Measurements from ENCODE around the gene SLC2A4.
"Not testable (repeated sequence)": the region's sequence is repeated elsewhere in the genome, so short reads cannot be mapped to it uniquely, and the experiment has no call there.

The SLC2A4 gene

DNA sequence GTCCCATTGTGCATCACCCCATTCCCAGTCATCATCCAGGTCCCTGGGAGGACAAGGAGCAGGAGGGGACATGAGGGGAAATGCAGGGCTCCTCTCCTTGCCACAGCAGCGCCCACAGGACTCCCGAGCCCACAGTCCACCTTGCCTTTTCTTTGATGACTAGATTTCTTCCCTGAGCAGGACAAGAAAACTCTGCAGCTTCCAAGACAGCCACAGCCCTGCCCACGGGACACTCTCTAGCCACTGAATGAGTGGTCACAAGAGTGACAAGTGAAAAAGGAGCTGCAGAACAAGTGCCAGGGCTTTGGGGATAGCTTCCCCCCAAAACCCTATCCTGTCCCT is 42.9 kb downstream of the SLC2A4 start:
- peaks cover 64% of the 10 kb centered on the region for H3K36me3 ChIP-seq (replicated peaks)
- H3K4me3 ChIP-seq, result no peak overlapping the region
- H3K4me1 ChIP-seq, result peaks cover 6% of the 10 kb centered on the region; the same call in 1 of the 2 replicates
- DNase-seq (ENCODE audit: low spot score in 2 of 2), result no peak
- H3K27me3 ChIP-seq (ENCODE audit: low read depth), result no peaks in the 10 kb centered on the region
- in situ Hi-C loops (cut with MboI; ENCODE audit: low sequenced_read_pairs), result no loop called here
- no peaks in the 10 kb centered on the region for H3K9me3 ChIP-seq

DNA sequence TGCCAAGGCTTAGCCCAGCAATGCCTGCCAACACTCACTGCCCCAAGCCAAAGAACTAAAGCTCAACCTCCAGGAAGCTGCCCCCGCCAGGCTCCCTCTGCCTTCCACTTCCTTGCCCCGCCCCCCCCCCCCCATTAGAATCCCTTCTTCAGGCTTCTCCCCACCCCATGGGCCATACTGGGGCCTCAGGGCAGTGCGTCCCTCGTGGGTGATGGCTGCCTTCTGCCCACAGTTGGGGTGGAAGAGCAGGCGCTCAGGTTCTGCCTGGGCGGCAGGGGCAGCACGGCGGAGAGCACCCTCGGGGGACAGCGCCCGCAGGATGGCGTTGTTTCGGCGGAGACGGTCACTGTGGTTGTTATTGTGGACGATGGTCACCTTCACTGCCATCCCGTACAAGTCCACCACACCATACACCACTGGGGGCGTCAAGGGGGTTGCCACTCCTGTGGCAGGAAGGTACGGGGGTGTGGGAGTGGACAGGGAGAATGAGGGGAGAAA is 43.6 kb downstream of the SLC2A4 start:
- peaks cover 63% of the 10 kb centered on the region for H3K36me3 ChIP-seq (replicated peaks)
- H3K4me1 ChIP-seq, result peaks cover 6% of the 10 kb centered on the region; the same call in 1 of the 2 replicates
- H3K27me3 ChIP-seq (ENCODE audit: low read depth), result no peaks in the 10 kb centered on the region
- no peak overlapping the region for H3K4me3 ChIP-seq
- no peaks in the 10 kb centered on the region for H3K9me3 ChIP-seq
- no peak for DNase-seq (ENCODE audit: low spot score in 2 of 2)
- in situ Hi-C loops (cut with MboI; ENCODE audit: low sequenced_read_pairs), result no loop called here

DNA sequence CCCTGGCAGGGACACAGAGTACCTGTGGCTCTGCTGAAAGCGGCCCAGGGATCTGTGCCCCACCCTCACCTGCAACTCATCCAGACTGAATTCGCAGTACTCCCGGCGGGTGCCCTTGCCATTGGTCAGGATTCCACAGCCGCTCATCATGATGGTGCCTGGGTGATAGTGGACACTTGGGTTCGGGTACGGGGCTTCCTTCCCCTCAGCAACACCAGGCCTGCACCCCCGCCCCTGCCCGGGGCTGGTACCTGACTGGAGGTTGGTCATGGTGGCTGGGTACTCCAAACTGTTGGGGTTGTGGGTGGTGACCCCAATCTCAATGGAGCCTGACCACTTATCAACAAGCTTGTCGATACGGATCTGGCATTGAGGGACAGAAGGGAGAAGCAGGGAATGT is 44.7 kb downstream of the SLC2A4 start:
- H3K4me3 ChIP-seq, result no peak overlapping the region
- H3K27me3 ChIP-seq (ENCODE audit: low read depth), result no peaks in the 10 kb centered on the region
- H3K4me1 ChIP-seq, result peaks cover 10% of the 10 kb centered on the region
- in situ Hi-C loops (cut with MboI; ENCODE audit: low sequenced_read_pairs), result no loop called here
- peaks cover 52% of the 10 kb centered on the region for H3K36me3 ChIP-seq (replicated peaks)
- H3K9me3 ChIP-seq, result no peaks in the 10 kb centered on the region
- no peak for DNase-seq (ENCODE audit: low spot score in 2 of 2)

DNA sequence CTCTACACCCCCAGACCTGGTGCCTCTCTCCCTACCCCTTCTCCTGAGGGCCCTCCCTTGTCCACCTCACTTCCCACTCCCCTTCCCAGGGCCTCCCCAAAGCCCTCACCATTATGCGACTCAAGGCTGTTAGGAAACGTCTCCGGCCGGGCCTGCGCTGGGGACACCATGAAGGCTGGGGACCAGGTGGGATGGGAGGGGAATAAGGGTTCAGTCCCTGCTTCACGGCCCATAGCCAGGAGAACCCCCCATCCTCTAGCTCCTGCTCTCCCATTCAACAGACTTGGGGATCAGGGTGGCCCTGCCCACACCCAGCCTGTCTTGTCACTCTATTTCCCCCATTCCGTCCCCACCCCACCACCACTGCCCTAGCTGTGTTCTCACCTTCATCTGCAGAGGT is 45.5 kb downstream of the SLC2A4 start:
- peaks cover 10% of the 10 kb centered on the region for H3K4me1 ChIP-seq
- H3K36me3 ChIP-seq (replicated peaks), result peaks cover 43% of the 10 kb centered on the region
- H3K27me3 ChIP-seq (ENCODE audit: low read depth), result no peaks in the 10 kb centered on the region
- in situ Hi-C loops (cut with MboI; ENCODE audit: low sequenced_read_pairs), result no loop called here
- H3K4me3 ChIP-seq, result no peak overlapping the region
- H3K9me3 ChIP-seq, result no peaks in the 10 kb centered on the region
- no peak for DNase-seq (ENCODE audit: low spot score in 2 of 2)

DNA sequence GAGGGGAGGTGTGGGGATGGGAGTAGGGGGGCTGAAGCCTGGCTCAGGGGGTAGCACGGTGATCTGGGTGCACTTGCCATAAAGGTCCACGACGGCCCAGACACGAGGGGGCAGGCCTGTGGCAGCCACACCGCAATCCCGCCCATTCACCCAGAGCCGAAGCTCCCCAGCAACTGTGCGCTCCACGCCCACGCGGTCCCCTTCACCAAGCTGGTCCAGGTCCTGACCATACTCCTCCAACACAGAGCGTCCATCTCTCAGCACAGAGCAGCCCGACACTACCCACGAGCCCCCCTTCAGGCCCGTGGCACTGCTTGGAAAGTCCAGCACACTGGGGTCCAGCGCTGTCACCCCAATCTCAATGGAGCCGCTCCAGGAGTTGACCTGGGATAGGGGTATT is 46.0 kb downstream of the SLC2A4 start:
- Histone ChIP-seq H3K27me3 (ENCODE audit: low read depth) (no peaks in the 10 kb centered on the region), H3K4me3 (no peak overlapping the region), H3K4me1 (peaks cover 10% of the 10 kb centered on the region), H3K9me3 (no peaks in the 10 kb centered on the region), H3K36me3 (replicated peaks) (peaks cover 38% of the 10 kb centered on the region)
- DNase-seq (ENCODE audit: low spot score in 2 of 2), result no peak
- in situ Hi-C loops (cut with MboI; ENCODE audit: low sequenced_read_pairs), result no loop called here

DNA sequence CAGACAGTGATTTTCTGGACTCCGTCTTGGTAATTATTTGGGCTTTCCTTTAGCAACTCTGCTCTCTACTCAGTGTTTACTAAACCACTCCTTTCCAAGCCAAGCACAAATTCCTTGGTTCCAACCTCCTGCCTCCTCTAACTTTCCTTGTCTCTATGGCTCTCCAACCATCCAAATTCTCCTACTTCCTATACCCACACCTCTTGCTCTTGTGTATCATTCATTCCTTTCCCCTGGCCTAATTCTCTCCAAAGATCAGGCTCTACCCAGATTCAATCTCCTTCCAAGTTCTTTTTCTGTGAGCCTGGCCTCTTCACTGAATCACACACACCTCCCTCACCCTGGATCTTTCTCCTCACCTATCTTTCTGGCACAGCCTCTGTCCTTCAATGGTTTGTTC is 46.5 kb downstream of the SLC2A4 start:
- Histone ChIP-seq H3K27me3 (ENCODE audit: low read depth) (no peaks in the 10 kb centered on the region), H3K36me3 (replicated peaks) (peaks cover 33% of the 10 kb centered on the region), H3K4me1 (peaks cover 10% of the 10 kb centered on the region), H3K4me3 (peak overlapping the region; percentile 89), H3K9me3 (no peaks in the 10 kb centered on the region)
- no peak for DNase-seq (ENCODE audit: low spot score in 2 of 2)
- in situ Hi-C loops (cut with MboI; ENCODE audit: low sequenced_read_pairs), result no loop called here

DNA sequence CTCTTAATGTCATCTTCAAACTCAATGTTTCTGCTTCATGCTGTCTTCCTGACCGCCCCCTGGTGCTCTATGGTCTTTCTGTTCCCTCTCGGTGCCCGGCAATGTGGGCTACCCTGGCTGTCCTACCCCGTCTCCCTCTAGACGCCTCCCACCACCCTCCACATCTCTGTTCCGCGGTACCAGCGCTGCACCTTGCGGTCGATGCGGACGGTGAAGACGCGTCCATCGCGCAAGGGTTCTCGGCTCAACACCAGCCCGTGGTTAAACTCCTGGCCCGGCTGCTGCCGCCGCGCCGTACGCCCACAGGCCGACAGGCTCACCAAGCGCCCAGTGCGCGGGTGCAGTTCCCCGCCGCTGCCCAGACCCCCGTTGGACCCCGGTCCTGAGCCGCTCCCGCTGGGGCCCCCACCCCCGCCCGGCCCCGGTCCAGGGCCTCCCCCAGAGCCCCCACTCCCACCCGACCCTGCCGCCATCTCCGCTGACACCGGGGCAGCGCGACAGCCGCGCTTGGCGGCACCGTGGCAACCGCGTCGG is 47.4 kb downstream of the SLC2A4 start, which contains the start of gene NEURL4:
Gene NEURL4, minus strand, starts transcription at position 496 of the 534 bp plus-strand sequence. Its CDS starts 23 bp downstream, at position 473.
- peaks cover 24% of the 10 kb centered on the region for H3K36me3 ChIP-seq (replicated peaks)
- peak within 1 kb of the TSS; percentile 89 for H3K4me3 ChIP-seq
- no peak for DNase-seq (ENCODE audit: low spot score in 2 of 2)
- no peaks in the 10 kb centered on the region for H3K9me3 ChIP-seq
- H3K27me3 ChIP-seq (ENCODE audit: low read depth), result no peaks in the 10 kb centered on the region
- in situ Hi-C loops (cut with MboI; ENCODE audit: low sequenced_read_pairs), result no loop called here
- peaks cover 10% of the 10 kb centered on the region for H3K4me1 ChIP-seq

DNA sequence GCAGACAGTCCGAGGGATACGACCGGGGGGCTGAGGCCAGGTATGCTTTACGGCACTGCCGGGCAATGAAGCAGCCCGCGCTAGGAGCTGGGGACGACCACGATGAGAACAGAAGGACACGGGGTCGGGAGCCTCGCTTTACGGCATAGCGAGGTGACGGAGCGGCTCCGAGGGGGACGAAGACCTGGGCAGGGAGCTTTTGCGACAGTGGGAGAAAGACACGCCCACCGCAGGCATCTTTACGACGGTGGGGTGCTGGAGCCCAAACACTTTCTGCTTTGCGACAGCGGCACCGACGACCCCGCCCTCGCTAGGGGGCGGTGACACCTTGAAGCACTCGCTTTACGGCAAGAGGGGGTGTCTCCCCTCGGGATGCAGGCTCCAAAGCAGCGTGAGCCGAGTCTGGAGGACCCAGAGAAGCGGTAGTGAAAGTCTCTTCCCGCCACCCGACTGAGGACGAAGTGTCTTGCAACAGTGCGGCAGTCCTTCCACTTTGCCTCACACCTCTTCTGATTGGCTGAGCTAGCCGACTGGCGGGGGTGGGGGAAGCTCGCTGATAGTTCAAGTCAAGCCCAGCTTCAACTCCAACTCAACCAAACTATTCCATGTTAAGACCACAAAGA is 48.0 kb downstream of the SLC2A4 start:
- H3K27me3 ChIP-seq (ENCODE audit: low read depth), result no peaks in the 10 kb centered on the region
- H3K4me3 ChIP-seq, result peak overlapping the region; percentile 89
- peaks cover 10% of the 10 kb centered on the region for H3K4me1 ChIP-seq
- DNase-seq (ENCODE audit: low spot score in 2 of 2), result peak; percentile 97 to 99
- H3K9me3 ChIP-seq, result no peaks in the 10 kb centered on the region
- peaks cover 19% of the 10 kb centered on the region for H3K36me3 ChIP-seq (replicated peaks)
- in situ Hi-C loops (cut with MboI; ENCODE audit: low sequenced_read_pairs), result no loop called here

DNA sequence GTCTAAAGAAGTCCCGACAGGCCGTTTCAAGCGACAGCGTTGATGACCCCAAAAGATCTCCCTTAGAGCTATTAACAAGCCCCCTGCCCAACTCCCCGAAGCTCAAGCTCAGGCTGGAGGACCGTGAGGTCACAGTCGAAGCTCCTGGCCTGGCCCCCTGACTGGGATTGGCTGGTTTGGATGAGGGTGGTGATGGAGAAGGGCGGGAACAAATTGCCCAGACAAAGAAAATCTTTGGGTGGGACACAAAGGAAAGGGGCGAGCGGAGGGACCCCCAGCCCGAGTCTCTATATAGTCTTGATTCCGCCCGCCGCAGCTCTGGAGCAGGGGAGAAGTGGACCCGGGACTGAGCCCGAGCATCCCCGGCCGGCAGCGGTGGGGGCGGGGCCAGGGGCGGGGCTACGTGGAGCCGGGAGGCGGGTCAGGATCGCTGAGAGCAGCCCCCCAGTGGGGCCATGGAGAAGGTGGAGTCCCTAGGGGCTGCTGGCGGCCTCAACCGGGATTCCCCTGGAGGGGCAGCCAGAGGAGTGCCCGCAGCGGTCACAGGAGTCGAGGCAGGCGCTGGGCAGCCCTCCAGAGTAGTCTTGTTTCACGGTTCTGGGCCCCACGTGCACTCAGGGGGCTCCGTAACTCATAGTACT is 48.6 kb downstream of the SLC2A4 start:
- H3K9me3 ChIP-seq, result no peaks in the 10 kb centered on the region
- peaks cover 10% of the 10 kb centered on the region for H3K4me1 ChIP-seq
- H3K4me3 ChIP-seq, result peak overlapping the region; percentile 89
- no peaks in the 10 kb centered on the region for H3K27me3 ChIP-seq (ENCODE audit: low read depth)
- in situ Hi-C loops (cut with MboI; ENCODE audit: low sequenced_read_pairs), result no loop called here
- H3K36me3 ChIP-seq (replicated peaks), result peaks cover 17% of the 10 kb centered on the region
- DNase-seq (ENCODE audit: low spot score in 2 of 2), result peak; percentile 79 to 92

DNA sequence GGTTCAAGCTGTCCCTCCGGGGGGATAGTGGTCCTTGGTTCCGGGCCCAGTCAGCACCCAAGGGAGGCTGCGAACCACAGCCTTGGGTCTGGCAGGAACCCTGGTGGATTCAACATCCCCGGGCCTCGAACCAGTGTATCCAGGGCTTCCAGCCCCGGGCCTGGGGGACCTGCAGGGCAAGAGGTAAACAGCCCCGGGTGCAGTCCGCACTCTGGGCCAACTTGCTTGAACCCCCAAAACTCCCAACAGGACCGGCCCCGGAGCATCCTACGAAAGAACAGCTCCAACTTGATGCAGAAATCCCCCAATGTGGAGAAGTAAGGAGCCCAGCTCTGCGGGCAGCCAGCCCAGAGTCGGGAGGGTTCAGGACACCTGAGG is 49.1 kb downstream of the SLC2A4 start:
- Histone ChIP-seq H3K36me3 (replicated peaks) (peaks cover 13% of the 10 kb centered on the region), H3K4me3 (peak overlapping the region; percentile 89), H3K4me1 (peaks cover 10% of the 10 kb centered on the region), H3K9me3 (no peaks in the 10 kb centered on the region), H3K27me3 (ENCODE audit: low read depth) (no peaks in the 10 kb centered on the region)
- no peak for DNase-seq (ENCODE audit: low spot score in 2 of 2)
- in situ Hi-C loops (cut with MboI; ENCODE audit: low sequenced_read_pairs), result no loop called here

DNA sequence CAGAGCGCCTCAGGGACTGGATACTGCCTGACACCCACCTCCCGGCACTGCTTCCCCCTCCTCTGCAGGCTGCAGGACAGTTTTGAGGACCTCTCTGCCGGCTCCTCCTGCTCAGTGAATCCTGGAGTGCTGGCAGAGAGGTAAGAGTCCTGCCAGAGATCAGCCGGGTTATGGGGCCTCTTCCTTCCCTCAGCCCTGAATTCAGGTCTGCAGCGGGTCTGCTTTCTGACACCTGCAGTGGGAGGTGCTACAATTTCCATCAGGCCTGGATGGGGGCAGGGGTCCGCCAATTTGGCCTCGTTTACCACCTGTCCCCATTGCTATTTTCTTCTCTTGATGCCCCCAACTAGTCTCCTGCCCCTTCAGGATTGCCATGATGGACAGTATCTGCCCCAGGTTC is 50.6 kb downstream of the SLC2A4 start:
- DNase-seq (ENCODE audit: low spot score in 2 of 2), result no peak
- Histone ChIP-seq H3K9me3 (no peaks in the 10 kb centered on the region), H3K4me3 (no peak overlapping the region), H3K36me3 (replicated peaks) (no peaks in the 10 kb centered on the region), H3K4me1 (peaks cover 10% of the 10 kb centered on the region), H3K27me3 (ENCODE audit: low read depth) (no peaks in the 10 kb centered on the region)
- in situ Hi-C loops (cut with MboI; ENCODE audit: low sequenced_read_pairs), result no loop called here

DNA sequence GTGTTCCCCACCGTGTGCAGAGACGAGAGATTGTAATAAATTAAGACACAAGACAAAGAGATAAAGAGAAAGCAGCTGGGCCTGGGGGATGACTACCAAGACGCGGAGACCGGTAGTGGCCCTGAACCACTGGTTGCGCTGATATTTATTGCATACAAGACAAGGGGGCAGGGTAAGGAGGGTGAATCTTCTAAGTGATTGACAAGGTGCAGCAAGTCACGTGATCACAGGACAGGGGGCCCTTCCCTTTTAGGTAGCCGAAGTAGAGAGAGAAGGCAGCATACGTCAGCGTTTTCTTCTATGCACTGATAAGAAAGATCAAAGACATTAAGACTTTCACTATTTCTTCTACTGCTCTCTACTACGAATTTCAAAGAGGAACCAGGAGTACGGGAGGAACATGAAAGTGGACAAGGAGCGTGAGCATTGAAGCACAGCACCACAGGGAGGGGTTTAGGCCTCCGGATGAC is 51.1 kb downstream of the SLC2A4 start:
- in situ Hi-C loops (cut with MboI; ENCODE audit: low sequenced_read_pairs), result not testable (repeated sequence)
- peaks cover 10% of the 10 kb centered on the region for H3K4me1 ChIP-seq

DNA sequence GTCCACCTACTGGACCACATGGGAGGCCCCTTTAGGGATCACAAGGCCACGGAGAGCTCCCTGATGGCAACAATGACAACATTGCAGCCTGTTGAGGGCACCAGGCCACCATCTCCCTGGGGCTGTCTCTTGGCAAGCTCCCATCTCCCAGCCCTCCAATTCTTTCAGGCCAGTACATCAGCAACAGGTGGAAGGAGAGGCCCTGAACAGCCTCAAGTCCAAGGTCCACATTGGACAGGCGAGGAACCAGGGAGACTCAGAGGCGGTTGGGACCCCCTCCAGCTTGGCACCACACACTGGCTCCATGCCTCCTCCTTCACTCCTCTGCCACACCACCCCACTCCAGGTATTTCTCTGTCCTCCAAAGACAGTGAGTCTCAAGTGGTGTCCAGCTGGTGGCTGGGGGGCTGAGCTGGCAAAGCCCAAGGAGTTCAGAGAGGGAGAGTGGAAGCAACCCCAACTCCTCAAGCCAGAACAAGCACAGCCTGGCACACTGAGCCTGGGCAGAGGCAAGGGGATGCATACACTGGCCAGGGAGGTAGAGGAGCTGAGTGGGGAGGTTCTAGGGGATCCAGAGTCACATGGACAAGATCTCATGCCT is 53.5 kb downstream of the SLC2A4 start:
- H3K4me3 ChIP-seq, result no peak overlapping the region
- no peaks in the 10 kb centered on the region for H3K9me3 ChIP-seq
- no peaks in the 10 kb centered on the region for H3K27me3 ChIP-seq (ENCODE audit: low read depth)
- in situ Hi-C loops (cut with MboI; ENCODE audit: low sequenced_read_pairs), result no loop called here
- H3K4me1 ChIP-seq, result peaks cover 4% of the 10 kb centered on the region; the same call in 1 of the 2 replicates
- H3K36me3 ChIP-seq (replicated peaks), result no peaks in the 10 kb centered on the region
- no peak for DNase-seq (ENCODE audit: low spot score in 2 of 2)

More for the DNA sequence above, 51.1 kb downstream of the SLC2A4 start:
- not testable (repeated sequence) for H3K27me3 ChIP-seq (ENCODE audit: low read depth); H3K36me3 ChIP-seq (replicated peaks); H3K9me3 ChIP-seq; H3K4me3 ChIP-seq; DNase-seq (ENCODE audit: low spot score in 2 of 2)

DNA sequence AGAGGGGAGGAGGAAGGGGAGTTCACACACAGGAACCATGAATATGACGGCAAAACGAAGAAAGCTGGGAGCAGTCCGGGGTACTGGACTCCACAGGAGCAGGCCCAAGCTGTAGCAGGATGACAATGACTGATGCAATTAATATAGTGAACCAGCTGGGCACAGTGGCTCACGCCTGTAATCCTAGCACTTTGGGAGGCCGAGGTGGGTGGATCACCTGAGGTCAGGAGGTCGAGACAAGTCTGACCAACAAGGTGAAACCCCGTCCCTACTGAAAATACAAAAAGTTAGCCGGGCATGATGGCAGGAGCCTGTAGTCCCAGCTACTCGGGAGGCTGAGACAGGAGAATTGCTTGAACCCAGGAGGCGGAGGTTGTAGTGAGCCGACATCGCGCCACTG is 54.2 kb downstream of the SLC2A4 start:
- H3K36me3 ChIP-seq (replicated peaks); H3K4me3 ChIP-seq; in situ Hi-C loops (cut with MboI; ENCODE audit: low sequenced_read_pairs); H3K9me3 ChIP-seq; H3K27me3 ChIP-seq (ENCODE audit: low read depth); H3K4me1 ChIP-seq; DNase-seq (ENCODE audit: low spot score in 2 of 2): not testable (repeated sequence)

Data from HAP-1 (cell line).